HG03432 (cell line): ENCODE data around the gene PLCB1.
A peak's percentile ranks its signal among the peaks of the same experiment; 100 is the strongest.

Experiments used
- ATAC-seq: cut with Tn5 transposase; IDR thresholded peaks from one replicate; pipeline ENCODE4 v1.9.1; 2021; ENCODE audit warnings: mild to moderate bottlenecking, moderate library complexity; ENCODE audit not compliant: unreplicated experiment

PLCB1 gene

GRCh38 chr20:8394308-8394945 is 262.4 kb downstream of the PLCB1 start:
- ATAC-seq = peak; percentile 88

DNA sequence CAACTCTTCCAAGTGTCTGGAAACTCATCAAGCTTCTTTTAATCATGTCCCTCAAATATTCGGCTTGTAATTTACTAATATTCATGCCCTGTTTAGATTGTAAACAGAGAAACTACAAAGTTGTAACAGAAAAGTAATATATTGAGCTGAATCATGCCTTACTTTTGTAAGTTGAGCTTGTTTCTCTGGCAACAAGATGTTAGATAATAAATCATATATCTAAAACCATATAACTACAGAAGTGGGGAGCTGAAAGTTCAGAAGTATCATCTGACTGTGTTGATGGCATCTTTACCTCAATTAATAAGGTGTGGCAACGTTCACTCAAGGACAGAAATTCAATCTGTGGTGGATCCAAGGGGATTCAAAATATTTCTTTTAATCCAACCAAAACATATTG is 263.9 kb downstream of the PLCB1 start:
- ATAC-seq = no peak

DNA sequence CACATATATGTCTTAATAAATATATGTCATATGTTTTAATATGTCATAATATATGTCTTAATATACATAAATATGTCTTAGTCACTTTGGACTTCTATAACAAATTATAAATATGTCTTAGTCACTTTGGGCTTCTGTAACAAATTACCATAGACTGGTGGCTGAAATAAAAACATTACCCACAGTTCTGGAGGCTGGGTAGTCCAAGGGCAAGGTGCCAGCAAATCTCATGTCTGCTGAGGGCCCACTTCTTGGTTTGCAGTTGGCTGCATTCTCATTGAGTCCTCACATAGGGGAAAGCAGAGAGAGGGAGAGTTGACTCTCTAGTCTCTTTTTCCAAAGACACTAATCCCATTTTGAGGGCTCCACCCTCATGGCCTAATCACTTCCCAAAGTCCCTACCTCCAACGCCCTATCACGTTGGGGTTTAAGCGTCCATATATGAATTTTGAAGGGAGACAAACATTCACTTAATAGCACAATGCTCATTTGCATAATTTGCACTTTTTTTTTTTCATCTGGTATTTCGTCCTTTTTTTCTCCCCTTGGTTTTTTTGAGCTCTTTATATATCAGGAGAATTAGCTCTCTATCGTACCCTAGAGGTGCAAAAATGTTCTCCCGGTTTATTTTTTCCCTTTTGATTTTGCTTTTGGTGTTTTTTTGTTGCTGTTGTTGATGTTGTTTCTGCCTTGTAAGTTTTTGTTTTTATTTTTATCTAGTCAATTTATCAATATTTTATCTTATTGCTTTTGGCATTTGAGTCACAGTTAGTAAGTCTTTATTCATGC is 266.4 kb downstream of the PLCB1 start:
- no peak for ATAC-seq

- peak; percentile 99 for ATAC-seq
Measured at GRCh38 chr20:8399947-8400346, 267.9 kb downstream of the PLCB1 start.

DNA sequence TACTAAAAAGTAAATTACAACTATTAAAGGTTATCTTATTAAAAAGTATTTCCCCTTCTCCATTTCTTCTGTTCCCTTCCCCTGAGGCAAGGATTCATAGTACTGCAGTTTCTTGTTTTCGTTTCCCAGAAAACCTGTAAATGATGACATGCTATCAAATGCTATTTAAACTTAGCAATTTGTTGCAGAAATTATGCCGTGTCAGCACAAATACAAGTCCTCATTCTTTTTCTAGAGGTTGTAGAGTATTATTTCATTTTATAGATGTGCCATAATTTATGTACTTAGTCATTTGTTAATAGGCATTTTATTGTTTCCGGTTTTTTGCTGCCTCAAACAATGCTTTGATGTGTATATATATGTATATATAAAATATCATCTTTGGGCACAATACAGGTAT is 268.4 kb downstream of the PLCB1 start:
- ATAC-seq = no peak

DNA sequence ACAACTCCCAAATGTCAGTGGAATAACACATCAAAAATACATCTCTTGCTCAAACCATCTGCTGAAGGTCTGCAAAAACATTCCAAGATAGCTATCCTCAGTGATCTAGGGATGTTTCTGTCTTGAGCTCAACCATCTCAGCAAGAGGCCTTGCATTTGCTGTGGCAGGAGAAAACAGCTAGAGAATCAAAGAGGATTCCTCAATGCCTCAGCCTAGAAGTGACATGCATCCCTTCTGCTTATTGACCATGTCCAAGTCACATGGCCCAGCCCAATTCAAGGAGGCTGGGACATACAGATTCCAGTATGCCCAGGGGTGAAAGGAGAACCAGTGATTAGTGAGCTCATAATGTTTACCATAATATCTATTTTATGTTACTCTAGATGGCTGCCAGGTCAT is 269.5 kb downstream of the PLCB1 start:
- no peak for ATAC-seq

- no peak for ATAC-seq
Measured at GRCh38 chr20:8402798-8403197, 270.7 kb downstream of the PLCB1 start.

- no peak for ATAC-seq
Measured at GRCh38 chr20:8404912-8405635, 273.0 kb downstream of the PLCB1 start.

GRCh38 chr20:8406391-8406790 is 274.3 kb downstream of the PLCB1 start:
- ATAC-seq = no peak

GRCh38 chr20:8408587-8409307 is 276.7 kb downstream of the PLCB1 start:
- ATAC-seq = peak; percentile 53

- no peak for ATAC-seq
Measured at GRCh38 chr20:8413691-8414090, 281.6 kb downstream of the PLCB1 start.

- no peak for ATAC-seq
Measured at GRCh38 chr20:8414586-8415274, 282.7 kb downstream of the PLCB1 start.

- ATAC-seq = no peak
Measured at GRCh38 chr20:8421981-8422380, 289.9 kb downstream of the PLCB1 start.

GRCh38 chr20:8423482-8423881 is 291.4 kb downstream of the PLCB1 start:
- ATAC-seq = no peak

DNA sequence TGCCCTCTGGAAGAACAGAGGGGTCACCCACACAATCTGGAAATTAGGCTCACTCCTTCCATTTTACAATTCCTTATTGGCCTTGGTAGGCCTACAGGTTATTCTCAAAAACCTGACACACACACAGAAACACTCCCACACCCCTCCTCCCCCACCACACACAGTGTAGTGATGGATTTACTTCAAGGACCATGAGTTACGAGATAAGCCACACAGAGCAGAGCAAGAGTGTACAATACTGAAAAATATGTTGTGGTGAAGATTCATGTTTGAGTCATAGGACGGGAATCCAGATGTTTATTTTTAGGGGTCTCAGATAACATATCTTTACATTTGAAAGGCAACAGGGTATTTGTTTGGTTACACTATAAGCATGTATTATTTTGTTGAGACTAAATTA is 291.9 kb downstream of the PLCB1 start:
- ATAC-seq = peak; percentile 66

- ATAC-seq = no peak
Measured at GRCh38 chr20:8425016-8425415, 292.9 kb downstream of the PLCB1 start.

DNA sequence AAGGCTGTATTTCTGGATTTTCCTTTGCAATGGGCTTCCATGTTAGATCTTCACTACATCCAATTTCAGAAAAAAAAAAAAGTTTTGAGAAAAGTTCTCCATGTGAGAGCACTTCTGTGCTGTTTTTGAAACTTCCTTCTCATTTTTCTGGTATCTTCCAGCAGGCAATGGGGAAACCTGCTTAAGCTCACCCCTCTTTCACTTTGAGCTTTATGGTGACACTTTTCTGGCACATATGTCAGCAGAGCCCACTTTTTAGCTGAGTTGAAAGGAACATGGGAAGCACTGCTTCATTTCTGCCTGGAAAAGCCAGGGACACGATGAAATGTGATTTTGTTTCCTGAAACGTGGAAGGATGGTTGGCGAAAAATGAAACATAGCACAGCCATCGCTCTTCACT is 293.7 kb downstream of the PLCB1 start:
- no peak for ATAC-seq

- no peak for ATAC-seq
Measured at GRCh38 chr20:8427419-8428040, 295.5 kb downstream of the PLCB1 start.

GRCh38 chr20:8428988-8429387 is 296.9 kb downstream of the PLCB1 start:
- ATAC-seq = no peak
